H1 (cell line): Measurements from ENCODE around the gene FHIT. TPM values are rescaled to one million over a fixed set of nuclear protein-coding genes. Genes with fewer than 3 reads are reported as not detected.

Source experiments
- SIX5 ChIP-seq: IDR thresholded peaks from 2 replicates; pipeline ENCODE4 v1.6.1; 2011; ENCODE audit warnings: mild to moderate bottlenecking, low read depth, low read length
- polyA plus RNA-seq, 7 experiments: library from polyadenylated mRNA; depleted of rRNA in 3 of 7; stranded (reverse) in 5 of 7; unstranded in 2 of 7; fragments of >200 nt in 5 of 7; fragments of 200-250 nt in 2 of 7; gene quantifications; 1 replicate in 5 of 7; 2 replicates in 1 of 7; 4 replicates in 1 of 7; pipeline versions ENCODE4 v1.2.1 to v1.2.3, GENCODE V29; 2011 to 2013; ENCODE audit warnings: missing spikeins in 2 of 7, mixed read lengths in 2 of 7
- total RNA-seq: library from RNA; stranded (reverse); fragmentation: NEBNext Ultra II Directional; extraction: Animal tissue kit (Norgen Biotek cat#: 25700); gene quantifications from 2 replicates; pipeline ENCODE4 v1.2.1, GENCODE V29; 2021

Gene FHIT
- total and polyA plus RNA-seq, 2 of the 8 experiments (the other 6 are each of a cell fraction or from before 2014, with no cell fraction given) = 1.2 to 3.2 TPM

- no peak for TF ChIP-seq SIX5
- TF ChIP-seq, all 59 proteins: peak for 0
These were observed 352.9 kb downstream of the FHIT start (continued) for GRCh38 chr3:60898321-60898720.
